DND-41 (cell line): ENCODE data around the gene TP53.
A peak's percentile ranks its signal among the peaks of the same experiment; 100 is the strongest.

ENCODE experiments used
- ATAC-seq: fragments of 200-7000 bp; cut with Tn5 transposase; 3 replicates; pipeline ENCODE4 v1.9.1; 2021; ENCODE audit warnings: low read depth; ENCODE audit not compliant: insufficient read depth
- DNase-seq: peaks from one replicate; pipeline ENCODE4 v3.0.0-alpha.2; 2020
- H2AFZ ChIP-seq: 2 replicates; pipeline ENCODE4 v1.6.0; 2012; ENCODE audit warnings: low read depth, low read length
- H3K27ac ChIP-seq: 2 replicates; pipeline ENCODE4 v1.5.1; 2012; ENCODE audit warnings: low read length, inconsistent platforms
- H3K27me3 ChIP-seq: fragments of 200-600 bp; sonication (generic); 2 replicates; pipeline ENCODE4 v1.6.0; 2012; ENCODE audit warnings: low read length, mild to moderate bottlenecking, inconsistent platforms; ENCODE audit not compliant: insufficient read depth, poor library complexity
- H3K36me3 ChIP-seq: 2 replicates; pipeline ENCODE4 v1.5.1; 2012; ENCODE audit warnings: low read length, inconsistent platforms; ENCODE audit not compliant: insufficient read depth
- H3K4me1 ChIP-seq: 2 replicates; pipeline ENCODE4 v1.5.1; 2012; ENCODE audit warnings: mild to moderate bottlenecking, low read length; ENCODE audit not compliant: insufficient read depth
- H3K4me2 ChIP-seq: 2 replicates; pipeline ENCODE4 v1.6.0; 2012; ENCODE audit warnings: mild to moderate bottlenecking, moderate library complexity, low read length, inconsistent platforms; ENCODE audit not compliant: insufficient read depth
- H3K4me3 ChIP-seq, 2 experiments: fragments of 200-600 bp in 1 of 2; shearing (Covaris generic) in 1 of 2; 2 replicates each; pipeline ENCODE4 v1.5.1; 2012 to 2016; ENCODE audit warnings: inconsistent platforms in 2 of 2, low read length in 2 of 2, mild to moderate bottlenecking in 2 of 2, low read depth in 1 of 2, moderate library complexity in 1 of 2
- H3K79me2 ChIP-seq: 2 replicates; pipeline ENCODE4 v1.6.0; 2012; ENCODE audit warnings: low read length, inconsistent platforms; ENCODE audit not compliant: insufficient read depth
- H3K9ac ChIP-seq: 2 replicates; pipeline ENCODE4 v1.6.0; 2012; ENCODE audit warnings: low read depth, mild to moderate bottlenecking, inconsistent platforms, low read length, moderate library complexity
- H3K9me3 ChIP-seq: 2 replicates; pipeline ENCODE4 v1.5.1; 2012; ENCODE audit warnings: low read length, moderate library complexity, mild to moderate bottlenecking, inconsistent platforms; ENCODE audit not compliant: insufficient read depth, severe bottlenecking
- H4K20me1 ChIP-seq: 2 replicates; pipeline ENCODE4 v1.6.0; 2012; ENCODE audit warnings: low read length; ENCODE audit not compliant: insufficient read depth
- EZH2 ChIP-seq: IDR thresholded peaks from 3 replicates; pipeline ENCODE4 v1.6.1; 2012; ENCODE audit warnings: borderline replicate concordance, low read depth, mild to moderate bottlenecking, moderate library complexity, low read length, inconsistent platforms; ENCODE audit not compliant: severe bottlenecking
- TF ChIP-seq, protein P1 (sequence below): IDR thresholded peaks from 2 replicates; pipeline ENCODE4 v1.5.1; 2012; ENCODE audit warnings: borderline replicate concordance, low read length, moderate library complexity, mild to moderate bottlenecking; ENCODE audit not compliant: poor library complexity, severe bottlenecking; ENCODE audit errors: extremely low read depth

The TP53 gene

DNA sequence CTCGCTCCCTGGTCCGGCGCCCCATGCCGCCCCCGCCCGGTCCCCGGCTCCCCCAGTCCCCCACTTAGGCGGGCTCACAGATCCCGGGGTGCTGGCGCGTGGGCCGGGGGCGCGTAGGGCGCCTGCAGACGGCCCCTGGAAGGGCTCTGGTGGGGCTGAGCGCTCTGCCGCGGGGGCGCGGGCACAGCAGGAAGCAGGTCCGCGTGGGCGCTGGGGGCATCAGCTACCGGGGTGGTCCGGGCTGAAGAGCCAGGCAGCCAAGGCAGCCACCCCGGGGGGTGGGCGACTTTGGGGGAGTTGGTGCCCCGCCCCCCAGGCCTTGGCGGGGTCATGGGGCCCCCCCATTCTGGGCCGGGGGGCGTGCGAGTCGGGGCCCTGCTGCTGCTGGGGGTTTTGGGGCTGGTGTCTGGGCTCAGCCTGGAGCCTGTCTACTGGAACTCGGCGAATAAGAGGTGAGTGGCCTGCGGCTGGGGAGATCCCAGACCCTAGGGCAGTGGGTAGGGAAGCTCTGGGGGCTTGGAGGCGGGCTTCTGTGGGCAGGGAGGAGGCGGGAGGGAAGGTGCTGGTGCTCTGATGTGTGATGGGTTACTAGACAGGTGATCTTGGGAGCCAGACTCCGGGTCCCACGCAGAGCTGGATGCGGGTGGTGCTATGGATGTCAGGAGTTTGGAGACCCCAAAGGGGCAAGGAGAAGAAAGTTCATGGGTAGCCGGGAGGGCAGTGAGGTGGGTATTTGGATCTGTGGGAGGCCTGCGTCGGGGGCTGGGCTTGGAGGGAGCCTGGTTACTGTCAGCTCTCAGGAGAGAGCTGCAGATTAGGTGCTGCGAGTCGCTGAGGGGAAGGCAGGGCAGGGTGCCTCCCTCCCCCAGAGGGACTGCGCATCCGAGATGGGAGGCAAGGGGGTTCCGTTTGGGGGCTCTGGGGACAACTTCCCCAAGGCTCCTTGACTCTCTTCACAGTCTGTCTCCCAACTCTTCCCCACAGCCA is 18.3 kb upstream of the TP53 start:
- H3K9ac ChIP-seq, result no peak overlapping the region
- no peaks in the 10 kb centered on the region for H3K4me1 ChIP-seq
- ATAC-seq (0 out of 3 replicates have a peak, but pooled peaks have one; percentile 30), DNase-seq (no peak)
- H3K79me2 ChIP-seq, result no peaks in the 10 kb centered on the region
- peak; percentile 19 for TF ChIP-seq EZH2
- TF ChIP-seq, protein P1, sequence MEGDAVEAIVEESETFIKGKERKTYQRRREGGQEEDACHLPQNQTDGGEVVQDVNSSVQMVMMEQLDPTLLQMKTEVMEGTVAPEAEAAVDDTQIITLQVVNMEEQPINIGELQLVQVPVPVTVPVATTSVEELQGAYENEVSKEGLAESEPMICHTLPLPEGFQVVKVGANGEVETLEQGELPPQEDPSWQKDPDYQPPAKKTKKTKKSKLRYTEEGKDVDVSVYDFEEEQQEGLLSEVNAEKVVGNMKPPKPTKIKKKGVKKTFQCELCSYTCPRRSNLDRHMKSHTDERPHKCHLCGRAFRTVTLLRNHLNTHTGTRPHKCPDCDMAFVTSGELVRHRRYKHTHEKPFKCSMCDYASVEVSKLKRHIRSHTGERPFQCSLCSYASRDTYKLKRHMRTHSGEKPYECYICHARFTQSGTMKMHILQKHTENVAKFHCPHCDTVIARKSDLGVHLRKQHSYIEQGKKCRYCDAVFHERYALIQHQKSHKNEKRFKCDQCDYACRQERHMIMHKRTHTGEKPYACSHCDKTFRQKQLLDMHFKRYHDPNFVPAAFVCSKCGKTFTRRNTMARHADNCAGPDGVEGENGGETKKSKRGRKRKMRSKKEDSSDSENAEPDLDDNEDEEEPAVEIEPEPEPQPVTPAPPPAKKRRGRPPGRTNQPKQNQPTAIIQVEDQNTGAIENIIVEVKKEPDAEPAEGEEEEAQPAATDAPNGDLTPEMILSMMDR, result no peak
- H3K9me3 ChIP-seq, result no peaks in the 10 kb centered on the region
- no peak overlapping the region for H2AFZ ChIP-seq
- no peak overlapping the region for H3K4me2 ChIP-seq
- peaks cover 21% of the 10 kb centered on the region; the same call in 1 of the 2 replicates for H4K20me1 ChIP-seq
- H3K4me3 ChIP-seq, result no peak overlapping the region
- peaks cover 6% of the 10 kb centered on the region for H3K27me3 ChIP-seq
- no peak overlapping the region for H3K27ac ChIP-seq
- H3K36me3 ChIP-seq, result peaks cover 26% of the 10 kb centered on the region

DNA sequence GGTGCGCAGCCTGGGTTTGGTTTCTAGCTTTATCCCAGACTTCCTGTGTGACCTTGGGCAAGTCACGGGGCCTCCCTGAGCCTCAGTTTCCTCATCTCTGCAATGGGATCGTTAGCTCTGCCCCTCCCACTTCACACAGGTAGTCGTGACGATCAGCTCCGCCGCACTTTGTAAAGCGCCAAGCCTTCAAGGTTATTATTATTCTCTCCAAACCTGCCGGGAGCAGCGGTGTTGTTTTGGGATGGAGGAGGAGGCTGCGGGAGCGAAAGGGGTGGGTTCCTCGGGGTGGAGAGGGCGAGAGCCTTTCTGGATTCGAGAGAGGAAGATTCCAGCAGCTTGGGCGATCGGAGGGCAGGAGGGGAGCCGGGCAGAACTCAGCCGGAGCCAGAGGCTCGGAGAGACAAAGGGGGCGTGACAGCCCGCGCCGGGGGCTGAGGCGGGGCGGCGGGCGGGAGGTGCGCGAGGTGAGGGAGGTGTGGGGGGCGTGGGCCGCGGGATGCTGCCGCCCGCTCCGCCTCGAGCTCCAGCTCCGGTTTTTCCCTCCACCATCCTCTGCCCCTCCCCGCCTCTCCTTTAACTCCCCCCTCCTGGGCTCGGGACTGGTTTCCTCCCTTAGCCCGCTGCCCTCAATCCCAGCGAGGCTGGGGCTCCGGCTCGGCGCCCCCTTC is 17.4 kb upstream of the TP53 start, which contains the start of gene EFNB3:
TSS of gene EFNB3 (plus strand) at position 602 of the 668 bp plus-strand sequence. CDS start 397 bp downstream, outside the sequence.
- no peak within 1 kb of the TSS for H3K27ac ChIP-seq
- no peaks in the 10 kb centered on the region for H3K79me2 ChIP-seq
- no peaks in the 10 kb centered on the region for H3K9me3 ChIP-seq
- ATAC-seq (0 out of 3 replicates have a peak, but pooled peaks have one; percentile 8), DNase-seq (no peak)
- no peak within 1 kb of the TSS for H3K4me3 ChIP-seq
- H2AFZ ChIP-seq, result no peak within 1 kb of the TSS
- H3K4me2 ChIP-seq, result no peak within 1 kb of the TSS
- peaks cover 21% of the 10 kb centered on the region; the same call in 1 of the 2 replicates for H4K20me1 ChIP-seq
- H3K27me3 ChIP-seq, result peaks cover 6% of the 10 kb centered on the region
- TF ChIP-seq, protein P1, result no peak
- TF ChIP-seq EZH2, result no peak
- no peak within 1 kb of the TSS for H3K9ac ChIP-seq
- H3K36me3 ChIP-seq, result peaks cover 27% of the 10 kb centered on the region
- no peaks in the 10 kb centered on the region for H3K4me1 ChIP-seq

DNA sequence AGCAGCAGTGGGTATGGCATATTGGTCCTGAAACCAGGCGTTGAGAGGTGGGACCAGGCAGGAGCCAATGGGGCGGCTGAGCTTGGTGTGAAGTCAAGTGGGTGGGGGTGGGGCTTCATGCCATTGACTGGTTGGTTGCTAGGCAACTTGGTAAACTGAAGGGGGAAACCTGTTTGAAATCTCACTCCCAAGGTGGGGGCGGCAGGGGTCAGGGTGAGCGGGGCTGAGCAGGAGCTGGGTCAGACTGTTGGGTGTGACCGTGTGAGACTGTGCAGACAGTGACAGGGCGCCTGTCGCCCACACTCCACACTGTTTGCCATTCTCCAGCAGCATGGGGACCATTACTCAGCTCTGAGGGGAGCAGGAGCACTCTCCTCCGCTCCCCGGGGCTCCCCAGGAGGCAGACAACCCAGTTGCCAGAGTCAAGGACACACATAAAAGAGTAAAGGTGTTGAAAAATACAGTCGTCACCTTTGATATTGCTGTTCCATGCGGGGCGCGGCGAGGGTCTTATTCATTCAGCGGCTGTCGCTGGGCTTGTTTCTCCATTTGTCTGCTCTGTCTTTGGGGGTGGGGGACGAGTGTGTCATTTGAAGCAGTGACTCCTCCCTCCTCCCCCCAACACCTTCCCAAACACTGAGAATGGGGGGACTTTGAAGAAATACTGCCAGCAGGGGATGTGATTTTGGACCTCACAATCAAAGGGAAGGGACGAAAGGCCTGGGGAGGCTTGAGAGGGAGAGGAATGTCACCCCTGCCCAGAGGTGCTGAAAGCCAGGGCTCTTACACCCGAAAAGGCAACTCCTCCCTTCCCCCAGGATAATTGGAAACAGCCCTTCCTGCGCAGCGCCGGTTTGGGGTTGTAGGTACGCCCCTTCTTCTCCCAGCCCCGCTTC is 16.5 kb upstream of the TP53 start:
- Histone ChIP-seq H3K79me2 (no peaks in the 10 kb centered on the region), H3K4me3 (no peak overlapping the region), H3K9me3 (no peaks in the 10 kb centered on the region), H3K36me3 (peaks cover 27% of the 10 kb centered on the region), H3K4me1 (no peaks in the 10 kb centered on the region), H3K27me3 (peaks cover 6% of the 10 kb centered on the region), H4K20me1 (peaks cover 21% of the 10 kb centered on the region; the same call in 1 of the 2 replicates), H2AFZ (no peak overlapping the region), H3K27ac (no peak overlapping the region), H3K4me2 (no peak overlapping the region), H3K9ac (no peak overlapping the region)
- ATAC-seq (peak; percentile 51), DNase-seq (no peak)
- TF ChIP-seq EZH2, result no peak
- TF ChIP-seq, protein P1, result no peak
